Smooth muscle cell (in vitro differentiated cells): ENCODE results near the gene OOSP3. TPM values are rescaled to one million over a fixed set of nuclear protein-coding genes. Genes with fewer than 3 reads are reported as not detected.

ENCODE experiments used
- DNase-seq: peaks from one replicate; lab custom pipeline; 2025; ENCODE audit not compliant: unreplicated experiment; lab: John Stamatoyannopoulos, UW
- H2AFZ ChIP-seq: fragments of 200-600 bp; sonication (generic); 2 replicates; pipeline ENCODE4 v1.6.0; 2016; ENCODE audit warnings: antibody characterized with exemption, low read depth, mild to moderate bottlenecking
- H3F3A ChIP-seq: fragments of 200-600 bp; sonication (generic); 2 replicates; pipeline ENCODE4 v1.6.0; 2017; ENCODE audit warnings: antibody characterized with exemption, low read depth
- H3K27ac ChIP-seq: fragments of 200-600 bp; sonication (generic); 2 replicates; pipeline ENCODE4 v1.5.1; 2016; ENCODE audit warnings: low read depth, mild to moderate bottlenecking
- H3K27me3 ChIP-seq: fragments of 200-600 bp; sonication (generic); 2 replicates; pipeline ENCODE4 v1.6.1; 2016; ENCODE audit warnings: low read depth, mild to moderate bottlenecking
- H3K36me3 ChIP-seq: fragments of 200-600 bp; sonication (generic); 2 replicates; pipeline ENCODE4 v1.5.1; 2016; ENCODE audit warnings: low read depth
- H3K4me1 ChIP-seq: fragments of 200-600 bp; sonication (generic); 2 replicates; pipeline ENCODE4 v1.5.1; 2016; ENCODE audit warnings: low read depth
- H3K4me2 ChIP-seq: fragments of 200-600 bp; sonication (generic); 2 replicates; pipeline ENCODE4 v1.6.0; 2016; ENCODE audit warnings: mild to moderate bottlenecking
- H3K4me3 ChIP-seq: fragments of 200-600 bp; sonication (generic); 2 replicates; pipeline ENCODE4 v1.5.1; 2016; ENCODE audit warnings: mild to moderate bottlenecking
- H3K79me2 ChIP-seq: fragments of 200-600 bp; sonication (generic); 2 replicates; pipeline ENCODE4 v1.6.0; 2016; ENCODE audit warnings: low read depth, mild to moderate bottlenecking
- H3K9ac ChIP-seq: fragments of 200-600 bp; sonication (generic); 2 replicates; pipeline ENCODE4 v1.6.0; 2016; ENCODE audit warnings: low read depth
- H3K9me3 ChIP-seq: fragments of 200-600 bp; sonication (generic); replicated peaks from 2 replicates; pipeline ENCODE4 v1.5.1; 2016; ENCODE audit warnings: low read depth
- H4K20me1 ChIP-seq: fragments of 200-600 bp; sonication (generic); 2 replicates; pipeline ENCODE4 v1.6.0; 2016; ENCODE audit warnings: low read depth
- CTCF ChIP-seq: fragments of 200-600 bp; sonication (generic); IDR thresholded peaks from 2 replicates; pipeline ENCODE4 v1.5.1; 2017; ENCODE audit warnings: borderline replicate concordance, mild to moderate bottlenecking, antibody characterized with exemption; ENCODE audit not compliant: insufficient read depth, poor library complexity, severe bottlenecking
- WGBS: methylation state at CpG from one replicate; pipeline ENCODE4 v1.1.7; 2016; ENCODE audit warnings: low lambda C conversion rate; 5-methylcytosine and 5-hydroxymethylcytosine counted together
- polyA plus RNA-seq: library from polyadenylated mRNA; unstranded; fragments of >200 nt; fragmentation: Nextera tagmentation; extraction: Ambion mirVana; gene quantifications from 2 replicates; pipeline ENCODE4 v1.2.1, GENCODE V29; 2016
- total RNA-seq: library from RNA; depleted of rRNA; stranded (reverse); fragments of >200 nt; gene quantifications from 2 replicates; pipeline ENCODE4 v1.2.3, GENCODE V29; 2014

OOSP3 gene
- total and polyA plus RNA-seq, 2 experiments from 2014 or later = not detected

GRCh38 chr11:59891781-59892181 lies 13.2 kb downstream of the OOSP3 start:
- WGBS = 37% methylated on average over 4 of the region's 4 CpGs
- Histone ChIP-seq H2AFZ (no peak overlapping the region), H3K27ac (no peak overlapping the region), H3F3A (no peaks in the 10 kb centered on the region), H3K79me2 (no peaks in the 10 kb centered on the region), H4K20me1 (no peaks in the 10 kb centered on the region), H3K4me1 (peaks cover 4% of the 10 kb centered on the region), H3K4me3 (no peak overlapping the region), H3K36me3 (no peaks in the 10 kb centered on the region), H3K9ac (no peak overlapping the region), H3K4me2 (no peak overlapping the region), H3K27me3 (no peaks in the 10 kb centered on the region), H3K9me3 (peaks cover 4% of the 10 kb centered on the region)
- no peak for DNase-seq
- TF ChIP-seq CTCF = no peak

- TF ChIP-seq CTCF = no peak
- 74% methylated on average over 1 of the region's 1 CpG for WGBS
Measured at GRCh38 chr11:59894616-59895015, 16.0 kb downstream of the OOSP3 start.

GRCh38 chr11:59898046-59898445 lies 19.5 kb downstream of the OOSP3 start:
- H3F3A ChIP-seq = no peaks in the 10 kb centered on the region
- no peak overlapping the region for H3K4me2 ChIP-seq
- no peaks in the 10 kb centered on the region for H4K20me1 ChIP-seq
- no peak overlapping the region for H2AFZ ChIP-seq
- TF ChIP-seq CTCF = no peak
- no peak overlapping the region for H3K27ac ChIP-seq
- no peaks in the 10 kb centered on the region for H3K79me2 ChIP-seq
- H3K36me3 ChIP-seq = no peaks in the 10 kb centered on the region
- H3K27me3 ChIP-seq = no peaks in the 10 kb centered on the region
- H3K9ac ChIP-seq = no peak overlapping the region
- no peaks in the 10 kb centered on the region for H3K4me1 ChIP-seq
- H3K4me3 ChIP-seq = no peak overlapping the region
- over 99% methylated on average over 31 of the region's 31 CpGs for WGBS
- DNase-seq = no peak
- no peaks in the 10 kb centered on the region for H3K9me3 ChIP-seq

More at GRCh38 chr11:59894616-59895015, 16.0 kb downstream of the OOSP3 start:
- H3K9me3 ChIP-seq = no peaks in the 10 kb centered on the region
- no peak overlapping the region for H3K27ac ChIP-seq
- no peak overlapping the region for H3K9ac ChIP-seq
- peaks cover 4% of the 10 kb centered on the region for H3K4me1 ChIP-seq
- H3K27me3 ChIP-seq = no peaks in the 10 kb centered on the region
- H3K36me3 ChIP-seq = no peaks in the 10 kb centered on the region
- no peak overlapping the region for H3K4me2 ChIP-seq
- H4K20me1 ChIP-seq = no peaks in the 10 kb centered on the region
- H3K79me2 ChIP-seq = no peaks in the 10 kb centered on the region
- no peak overlapping the region for H3K4me3 ChIP-seq
- H2AFZ ChIP-seq = no peak overlapping the region
- no peaks in the 10 kb centered on the region for H3F3A ChIP-seq
- no peak for DNase-seq

DNA sequence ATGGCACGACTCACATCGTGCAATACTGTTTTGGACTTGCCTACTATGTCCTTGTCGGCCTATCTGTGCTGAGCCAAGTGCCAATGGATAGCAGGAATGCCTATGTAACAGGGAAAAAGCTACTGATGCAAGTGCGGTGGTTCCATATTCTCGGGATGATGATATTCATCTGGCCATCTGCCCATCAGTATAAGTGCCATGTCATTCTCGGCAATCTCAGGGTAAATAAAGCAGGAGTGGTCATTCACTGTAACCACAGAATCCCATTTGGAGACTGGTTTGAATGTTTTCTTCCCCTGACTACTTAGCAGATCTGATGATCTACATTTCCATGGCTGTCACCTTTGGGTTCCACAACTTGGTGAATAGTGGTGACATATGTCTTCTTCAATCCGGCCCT lies 20.1 kb downstream of the OOSP3 start:
- H3K9me3 ChIP-seq = no peaks in the 10 kb centered on the region
- 88% methylated on average over 7 of the region's 7 CpGs for WGBS

More for the DNA sequence above, 20.1 kb downstream of the OOSP3 start:
- H3K27ac ChIP-seq = no peak overlapping the region
- H3F3A ChIP-seq = no peaks in the 10 kb centered on the region
- H3K4me2 ChIP-seq = no peak overlapping the region
- H3K9ac ChIP-seq = no peak overlapping the region
- H3K36me3 ChIP-seq = no peaks in the 10 kb centered on the region
- no peak overlapping the region for H2AFZ ChIP-seq
- H3K79me2 ChIP-seq = no peaks in the 10 kb centered on the region
- no peak for TF ChIP-seq CTCF
- no peaks in the 10 kb centered on the region for H3K4me1 ChIP-seq
- H3K27me3 ChIP-seq = no peaks in the 10 kb centered on the region
- no peaks in the 10 kb centered on the region for H4K20me1 ChIP-seq
- no peak overlapping the region for H3K4me3 ChIP-seq
- DNase-seq = no peak
